SK-N-SH (cell line): Measurements from ENCODE around the gene MGA. TPM values are rescaled to one million over a fixed set of nuclear protein-coding genes. Genes with fewer than 3 reads are reported as not detected.
A peak's percentile ranks its signal among the peaks of the same experiment; 100 is the strongest.

Source experiments
- CTCF ChIA-PET: fragments of 300-600, 350-600 bp; formaldehyde crosslinking; extraction: SDS; loops from one replicate; lab custom pipeline; 2021; lab: Yijun Ruan, JAX
- POLR2A ChIA-PET: fragments of 350-600 bp; sonication (Branson Sonifier 250); formaldehyde crosslinking; extraction: SDS; loops from one replicate; lab custom pipeline; 2020; ENCODE audit warnings: antibody characterized with exemption, inconsistent platforms; lab: Yijun Ruan, JAX
- DNase-seq: peaks from one replicate; pipeline ENCODE4 v3.0.0; 2012
- H2AFZ ChIP-seq: fragments of 200-600 bp; sonication (generic); 2 replicates; pipeline ENCODE4 v1.8.1; 2016; ENCODE audit warnings: antibody characterized with exemption, mild to moderate bottlenecking, low read depth
- H3F3A ChIP-seq: fragments of 200-600 bp; sonication (generic); replicated peaks from 2 replicates; pipeline ENCODE3; 2016; ENCODE audit warnings: antibody characterized with exemption, mild to moderate bottlenecking; ENCODE audit not compliant: insufficient read depth
- H3K27ac ChIP-seq, 2 experiments: fragments of 200-500 bp in 1 of 2; fragments of 200-600 bp in 1 of 2; sonication (Bioruptor generic) in 1 of 2; sonication (generic), shearing (Covaris generic) in 1 of 2; 2 replicates each; pipeline versions ENCODE4 v1.5.1 to v1.6.1; 2014 to 2016; ENCODE audit warnings: low read depth in 2 of 2, inconsistent platforms in 1 of 2, low read length in 1 of 2, mild to moderate bottlenecking in 1 of 2, mixed read lengths in 1 of 2
- H3K27me3 ChIP-seq: fragments of 200-600 bp; sonication (generic), shearing (Covaris generic); 2 replicates; pipeline ENCODE4 v1.6.1; 2016; ENCODE audit warnings: mixed run types; ENCODE audit not compliant: insufficient read depth
- H3K36me3 ChIP-seq, 2 experiments: fragments of 200-500 bp in 1 of 2; fragments of 200-600 bp in 1 of 2; sonication (Bioruptor generic) in 1 of 2; sonication (generic) in 1 of 2; replicated peaks in 1 of 2; 2 replicates each; pipeline versions ENCODE3 to v1.5.1; 2014 to 2016; ENCODE audit warnings: low read length in 1 of 2, mild to moderate bottlenecking in 1 of 2; ENCODE audit not compliant: insufficient read depth in 2 of 2, control insufficient read depth in 1 of 2
- H3K4me1 ChIP-seq, 2 experiments: fragments of 200-500 bp in 1 of 2; fragments of 200-600 bp in 1 of 2; sonication (Bioruptor generic) in 1 of 2; sonication (generic), shearing (Covaris generic) in 1 of 2; 2 replicates each; pipeline versions ENCODE4 v1.5.1 to v1.6.1; 2014 to 2016; ENCODE audit warnings: low read depth in 1 of 2, low read length in 1 of 2, mixed run types in 1 of 2; ENCODE audit not compliant: insufficient read depth in 2 of 2, control insufficient read depth in 1 of 2
- H3K4me2 ChIP-seq: fragments of 200-600 bp; sonication (generic), shearing (Covaris generic); 2 replicates; pipeline ENCODE4 v1.6.1; 2017; ENCODE audit warnings: mixed run types
- H3K4me3 ChIP-seq, 2 experiments: fragments of 200-500 bp in 1 of 2; fragments of 200-600 bp in 1 of 2; sonication (Bioruptor generic) in 1 of 2; sonication (generic), shearing (Covaris generic) in 1 of 2; 2 replicates each; pipeline versions ENCODE4 v1.5.1 to v1.8.1; 2014 to 2016; ENCODE audit warnings: low read depth in 2 of 2, inconsistent platforms in 1 of 2, low read length in 1 of 2, mild to moderate bottlenecking in 1 of 2, mixed read lengths in 1 of 2, moderate library complexity in 1 of 2
- H3K79me2 ChIP-seq: fragments of 200-600 bp; sonication (generic); 2 replicates; pipeline ENCODE4 v1.8.1; 2017; ENCODE audit warnings: mild to moderate bottlenecking; ENCODE audit not compliant: insufficient read depth
- H3K9ac ChIP-seq: fragments of 200-600 bp; sonication (generic); 2 replicates; pipeline ENCODE4 v1.6.1; 2017; ENCODE audit warnings: mixed run types
- H3K9me2 ChIP-seq: fragments of 200-600 bp; sonication (generic); 2 replicates; pipeline ENCODE4 v1.6.1; 2017; ENCODE audit warnings: mixed run types
- H3K9me3 ChIP-seq: fragments of 200-600 bp; sonication (generic); 2 replicates; pipeline ENCODE4 v1.6.1; 2017; ENCODE audit warnings: mixed run types, mild to moderate bottlenecking, moderate library complexity
- H4K20me1 ChIP-seq: fragments of 200-600 bp; sonication (generic); 2 replicates; pipeline ENCODE4 v1.6.1; 2017; ENCODE audit warnings: mild to moderate bottlenecking, mixed run types; ENCODE audit not compliant: insufficient read depth
- FOXM1 ChIP-seq: IDR thresholded peaks from 2 replicates; pipeline ENCODE4 v1.4.0; 2012; ENCODE audit warnings: low read depth, mild to moderate bottlenecking
- GABPA ChIP-seq: IDR thresholded peaks from 2 replicates; pipeline ENCODE4 v1.4.0; 2012; ENCODE audit warnings: low read depth, mild to moderate bottlenecking
- GATA2 ChIP-seq: sonication (generic); formaldehyde crosslinking; IDR thresholded peaks from 2 replicates; pipeline ENCODE4 v1.5.0; 2020; ENCODE audit warnings: mild to moderate bottlenecking, missing genetic modification reagents
- IRF3 ChIP-seq: fragments of 150-350 bp; IDR thresholded peaks from 2 replicates; pipeline ENCODE4 v1.6.1; 2016; ENCODE audit warnings: mild to moderate bottlenecking, low read depth, low read length
- JUND ChIP-seq: IDR thresholded peaks from 2 replicates; pipeline ENCODE4 v1.4.0; 2012
- MEF2A ChIP-seq: IDR thresholded peaks from 2 replicates; pipeline ENCODE4 v1.4.0; 2012; ENCODE audit warnings: low read depth, borderline replicate concordance
- MXI1 ChIP-seq: IDR thresholded peaks from 2 replicates; pipeline ENCODE4 v1.6.1; 2012; ENCODE audit warnings: mild to moderate bottlenecking, low read depth, low read length, improper control_type of control experiment
- NFIC ChIP-seq: IDR thresholded peaks from 2 replicates; pipeline ENCODE4 v1.4.0; 2012; ENCODE audit warnings: borderline replicate concordance
- NRF1 ChIP-seq: IDR thresholded peaks from 2 replicates; pipeline ENCODE4 v1.6.1; 2012; ENCODE audit warnings: low read depth, mild to moderate bottlenecking, low read length
- RAD21 ChIP-seq: IDR thresholded peaks from 2 replicates; pipeline ENCODE4 v1.6.1; 2012; ENCODE audit warnings: mild to moderate bottlenecking, low read length
- REST ChIP-seq: IDR thresholded peaks from 2 replicates; pipeline ENCODE4 v1.6.1; 2012; ENCODE audit warnings: mild to moderate bottlenecking, low read depth, low read length, moderate library complexity
- RFX5 ChIP-seq: IDR thresholded peaks from 2 replicates; pipeline ENCODE4 v1.6.1; 2012; ENCODE audit warnings: mild to moderate bottlenecking, improper control_type of control experiment, low read length
- SIN3A ChIP-seq: IDR thresholded peaks from 2 replicates; pipeline ENCODE4 v1.6.1; 2012; ENCODE audit warnings: low read depth, mild to moderate bottlenecking, low read length, moderate library complexity, borderline replicate concordance
- TCF12 ChIP-seq: IDR thresholded peaks from 2 replicates; pipeline ENCODE4 v1.4.0; 2012
- USF2 ChIP-seq: fragments of 150-350 bp; IDR thresholded peaks from 2 replicates; pipeline ENCODE4 v1.6.1; 2017; ENCODE audit warnings: antibody characterized with exemption, low read length, low read depth, borderline replicate concordance
- ZBTB33 ChIP-seq: IDR thresholded peaks from 2 replicates; pipeline ENCODE4 v1.4.0; 2012; ENCODE audit warnings: low read depth, borderline replicate concordance
- WGBS: methylation state at CpG from one replicate; pipeline ENCODE4 v1.1.6; 2017; ENCODE audit warnings: low lambda C conversion rate; 5-methylcytosine and 5-hydroxymethylcytosine counted together
- polyA plus RNA-seq, 3 experiments: library from polyadenylated mRNA; depleted of rRNA; stranded (reverse); fragments of >200 nt; gene quantifications; 2 replicates each; pipeline ENCODE4 v1.2.3, GENCODE V29; 2012

The MGA gene
- polyA plus RNA-seq, 1 of the 3 experiments (the other 2 are of a cell fraction) = 2.3 TPM

GRCh38 chr15:41773729-41774061 is 113.5 kb downstream of the MGA start:
- Histone ChIP-seq H3K9me2 (no peaks in the 10 kb centered on the region), H3K9ac (peak overlapping the region; percentile 79; the same call in 1 of the 2 replicates), H3K27me3 (no peaks in the 10 kb centered on the region), H3K4me3 (peak overlapping the region; percentile 76 to 88), H3K9me3 (no peaks in the 10 kb centered on the region), H3K36me3 (peaks cover 0 to 21% of the 10 kb centered on the region in 2 experiments), H3K4me2 (peak overlapping the region; percentile 97), H3F3A (peaks cover 28% of the 10 kb centered on the region)
- TF ChIP-seq FOXM1 = no peak
- no peak for TF ChIP-seq MEF2A
- TF ChIP-seq REST = no peak
- TF ChIP-seq RAD21 = no peak
- TF ChIP-seq IRF3 = no peak
- TF ChIP-seq JUND = no peak
- no peak for TF ChIP-seq ZBTB33
- TF ChIP-seq GATA2 = no peak
- no peak for TF ChIP-seq GABPA
- TF ChIP-seq SIN3A = no peak
- no peak for TF ChIP-seq NRF1
- no peak for TF ChIP-seq NFIC
- TF ChIP-seq TCF12 = no peak
- no peak for TF ChIP-seq USF2
- TF ChIP-seq MXI1 = no peak
- no peak for TF ChIP-seq RFX5
- TF ChIP-seq, all 33 proteins: peak for 0
- WGBS = 26% methylated on average over 7 of the region's 7 CpGs
- peaks cover 40% of the 10 kb centered on the region for H3K79me2 ChIP-seq
- ChIA-PET CTCF (interaction anchor here (0.6 to 6.9 kb wide), 23 partner anchors 8 to 611 kb away, joined by 3 to 114 read pairs (median 5); no protein-coding TSS in a partner anchor), POLR2A (interaction anchor here (1.0 to 2.5 kb wide), 5 partner anchors 14 to 216 kb away, joined by 3 to 13 read pairs (median 5); no protein-coding TSS in a partner anchor)
- H4K20me1 ChIP-seq = no peaks in the 10 kb centered on the region
- peak overlapping the region; percentile 87; the same call in 1 of the 2 replicates for H2AFZ ChIP-seq
- no peak for DNase-seq
- peak overlapping the region; percentile 87 to 89 for H3K27ac ChIP-seq
- H3K4me1 ChIP-seq = peaks cover 23 to 28% of the 10 kb centered on the region in 2 experiments
